ENCODE measurements around the gene BLTP3A. TPM values are rescaled to one million over a fixed set of nuclear protein-coding genes. Genes with fewer than 3 reads are reported as not detected.
"Not testable (repeated sequence)": the region's sequence is repeated elsewhere in the genome, so short reads cannot be mapped to it uniquely, and the experiment has no call there.

BLTP3A gene
- total RNA-seq, 1 donor from 2014 or later: 6.1 TPM

DNA sequence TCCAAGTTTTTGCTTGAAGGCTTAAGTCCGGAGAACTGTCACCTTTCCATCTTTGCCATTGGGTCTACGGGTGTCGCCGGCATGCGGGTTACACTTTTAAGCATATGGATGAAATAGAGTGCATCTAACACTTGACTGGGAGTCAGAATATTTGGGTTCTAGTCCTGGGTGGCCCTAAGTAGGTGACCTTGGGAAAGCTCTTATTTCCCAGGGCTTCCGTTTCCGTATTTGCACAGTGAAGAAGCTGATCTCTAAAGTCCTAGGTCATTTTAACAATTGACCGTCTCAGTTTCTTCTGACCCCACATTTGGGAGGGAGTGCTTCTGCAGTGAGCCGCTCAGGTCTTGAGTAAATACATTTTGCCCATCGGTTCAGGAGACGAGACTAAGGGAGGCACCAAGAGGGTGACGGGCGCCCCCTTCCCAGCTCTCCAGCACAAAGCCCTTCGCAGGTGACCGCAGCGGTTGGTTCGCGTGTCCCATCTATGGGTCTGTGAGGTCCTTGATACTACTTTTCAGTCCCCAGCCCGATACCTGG, 651 bp upstream of the BLTP3A start:
- DNase-seq: peak; percentile 53

DNA sequence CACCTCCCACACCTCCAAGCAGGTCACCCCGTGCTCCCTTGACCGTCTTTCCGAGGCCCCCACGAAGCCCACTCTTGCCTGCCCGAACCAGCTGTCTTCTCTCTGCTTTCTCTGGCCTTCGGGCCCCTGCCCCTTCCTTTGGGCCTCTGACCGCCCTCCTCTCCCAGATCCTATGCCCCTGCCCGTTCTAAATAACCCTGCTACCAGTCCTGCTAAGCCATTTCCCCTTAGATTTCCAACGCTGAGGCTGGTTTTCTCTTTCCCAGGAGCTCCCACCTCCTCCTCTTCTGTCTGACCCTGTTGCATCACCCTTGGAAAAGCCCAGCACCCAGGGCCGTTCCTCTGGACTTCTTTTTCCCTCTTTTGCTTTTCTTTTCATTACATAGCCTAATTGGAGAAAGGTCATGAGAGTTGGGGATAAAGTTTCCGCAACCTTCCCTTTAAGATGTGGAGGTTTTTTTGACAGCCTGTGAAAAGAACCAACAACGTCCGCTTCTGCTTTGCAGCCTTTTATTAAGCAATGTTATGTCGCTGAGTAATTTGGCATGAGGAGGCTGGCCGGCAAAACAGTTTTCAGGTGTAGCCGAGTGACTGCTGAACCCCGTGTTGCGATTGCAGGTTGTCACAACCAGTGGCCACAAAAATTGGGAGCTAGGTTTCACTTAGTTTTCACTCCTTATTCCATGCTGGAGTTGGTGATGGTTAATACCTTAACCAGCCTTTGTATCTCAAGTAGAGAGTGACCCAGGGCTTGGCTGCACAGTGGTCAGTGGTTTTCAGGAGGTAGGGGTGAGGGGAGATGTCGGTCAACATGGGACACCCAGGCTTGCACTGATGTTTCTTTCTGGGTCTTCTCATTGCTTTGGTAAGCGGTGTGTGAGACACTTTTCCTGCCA, 970 bp downstream of the BLTP3A start:
- DNase-seq: peak; percentile 8

DNA sequence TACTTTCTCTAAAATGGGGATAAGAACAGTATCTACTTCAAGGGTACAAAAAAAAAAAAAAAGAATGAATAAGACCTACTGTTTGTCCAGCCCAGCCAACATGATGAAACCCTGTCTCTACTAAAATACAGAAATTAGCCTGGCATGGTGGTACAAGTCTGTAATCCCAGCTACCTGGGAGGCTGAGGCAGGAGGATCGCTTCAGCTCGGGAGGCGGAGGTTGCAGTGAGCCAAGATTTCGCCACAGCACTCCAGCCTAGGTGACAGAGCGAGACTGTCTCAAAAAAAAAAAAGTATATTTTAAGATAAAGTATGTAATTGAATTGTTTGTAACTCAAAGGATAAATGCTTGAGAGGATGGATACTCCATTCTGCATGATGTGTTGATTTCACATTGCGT, 2.0 kb downstream of the BLTP3A start:
- DNase-seq: no peak

DNA sequence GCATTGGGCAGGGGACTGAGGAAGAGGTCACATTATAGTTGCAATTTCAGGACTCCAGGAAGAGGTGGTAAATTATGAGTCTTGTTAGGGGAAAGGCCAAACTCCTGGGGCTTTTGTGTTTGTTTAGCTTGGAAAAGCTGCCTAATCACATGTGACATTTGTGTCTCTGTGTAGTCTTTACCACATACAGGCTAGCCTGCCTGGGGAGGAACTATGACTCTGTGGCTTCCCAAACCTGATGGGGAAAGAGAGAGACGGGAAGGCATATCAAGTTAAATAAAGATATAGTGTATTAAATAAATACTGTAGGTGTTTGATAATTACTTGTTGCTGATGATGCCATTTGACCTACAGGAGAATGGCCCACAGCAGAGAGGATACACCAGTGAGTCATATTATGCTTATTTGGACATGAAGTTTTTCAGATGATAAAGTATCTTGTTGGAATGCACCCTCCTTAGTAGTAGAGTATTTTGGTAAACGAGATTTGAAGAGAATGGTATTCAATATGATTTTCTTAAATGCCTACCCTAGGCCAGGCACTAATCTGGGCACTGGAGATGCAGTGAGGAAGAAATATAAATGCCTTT, 4.0 kb downstream of the BLTP3A start:
- DNase-seq: no peak

DNA sequence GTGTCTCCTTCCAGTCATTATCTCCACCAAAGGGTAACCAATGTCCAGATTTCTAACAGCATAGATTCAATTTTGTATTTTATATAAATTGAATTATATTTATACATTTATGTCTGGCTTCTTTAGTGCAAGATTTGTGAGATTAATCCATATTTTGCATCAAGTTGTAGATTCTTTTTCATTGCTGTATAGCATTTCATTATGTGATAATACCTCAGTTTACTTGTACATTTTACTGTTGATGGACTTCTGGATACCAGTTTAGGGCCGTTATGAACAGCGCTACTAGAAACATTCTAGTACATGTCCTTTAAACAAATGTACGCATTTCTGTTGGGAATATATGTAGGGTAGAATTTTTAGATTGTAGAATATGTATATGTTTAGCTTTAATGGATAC, 6.2 kb downstream of the BLTP3A start:
- no peak for DNase-seq

DNA sequence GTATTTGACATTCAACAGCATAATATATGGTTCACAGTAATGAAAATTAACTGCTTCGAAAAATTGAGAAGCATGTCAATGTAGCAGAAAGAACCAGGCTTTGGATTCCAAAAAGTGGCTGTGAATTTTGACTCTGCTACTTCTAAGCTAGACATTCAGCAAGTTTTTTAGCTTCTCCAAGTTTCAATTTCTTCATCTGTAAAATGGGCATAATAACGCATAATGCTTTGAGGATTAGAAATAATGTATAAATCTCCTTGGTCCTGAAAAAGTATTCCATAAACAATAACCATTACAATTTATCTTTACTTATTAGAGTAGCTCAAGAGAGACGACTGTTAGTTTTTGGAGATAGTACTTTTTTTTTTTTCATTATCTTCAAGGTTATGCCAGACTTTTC, 7.7 kb downstream of the BLTP3A start:
- no peak for DNase-seq

DNA sequence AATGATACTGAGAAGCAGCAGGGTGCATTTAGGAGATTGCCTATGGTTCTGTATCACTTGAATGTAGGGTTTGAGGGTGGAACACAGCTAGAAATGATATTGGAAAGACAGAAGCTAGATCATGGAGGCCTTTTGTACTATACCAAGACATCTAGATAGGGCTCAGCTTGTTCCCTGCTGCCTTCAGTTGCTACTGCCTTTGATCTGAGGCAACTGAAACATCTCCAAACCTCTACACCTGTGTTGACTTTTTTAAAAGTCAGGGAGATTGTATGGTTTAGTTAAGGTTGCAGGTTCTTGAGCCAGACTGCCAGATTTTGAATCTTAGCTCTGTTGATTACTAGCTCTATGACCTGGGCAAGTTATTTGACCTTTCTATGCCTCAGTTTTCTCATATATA, 12.7 kb downstream of the BLTP3A start:
- no peak for DNase-seq

DNA sequence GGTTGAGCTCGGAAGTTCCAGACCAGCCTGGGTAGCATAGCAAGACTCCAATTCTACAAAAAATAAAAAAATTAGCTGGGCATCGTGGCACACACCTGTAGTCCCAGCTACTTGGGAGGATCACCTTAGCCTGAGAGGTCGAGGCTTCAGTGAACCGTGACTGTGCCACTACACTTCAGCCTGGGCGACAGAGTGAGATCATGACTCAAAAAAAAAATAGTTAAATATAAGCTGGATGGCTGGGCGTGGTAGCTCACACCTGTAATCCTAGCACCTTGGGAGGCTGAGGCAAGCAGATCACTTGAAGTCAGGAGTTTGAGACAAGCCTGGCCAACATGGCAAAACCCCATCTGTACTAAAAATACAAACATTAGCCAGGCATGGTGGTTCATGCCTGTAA, 13.2 kb downstream of the BLTP3A start:
- DNase-seq: not testable (repeated sequence)

DNA sequence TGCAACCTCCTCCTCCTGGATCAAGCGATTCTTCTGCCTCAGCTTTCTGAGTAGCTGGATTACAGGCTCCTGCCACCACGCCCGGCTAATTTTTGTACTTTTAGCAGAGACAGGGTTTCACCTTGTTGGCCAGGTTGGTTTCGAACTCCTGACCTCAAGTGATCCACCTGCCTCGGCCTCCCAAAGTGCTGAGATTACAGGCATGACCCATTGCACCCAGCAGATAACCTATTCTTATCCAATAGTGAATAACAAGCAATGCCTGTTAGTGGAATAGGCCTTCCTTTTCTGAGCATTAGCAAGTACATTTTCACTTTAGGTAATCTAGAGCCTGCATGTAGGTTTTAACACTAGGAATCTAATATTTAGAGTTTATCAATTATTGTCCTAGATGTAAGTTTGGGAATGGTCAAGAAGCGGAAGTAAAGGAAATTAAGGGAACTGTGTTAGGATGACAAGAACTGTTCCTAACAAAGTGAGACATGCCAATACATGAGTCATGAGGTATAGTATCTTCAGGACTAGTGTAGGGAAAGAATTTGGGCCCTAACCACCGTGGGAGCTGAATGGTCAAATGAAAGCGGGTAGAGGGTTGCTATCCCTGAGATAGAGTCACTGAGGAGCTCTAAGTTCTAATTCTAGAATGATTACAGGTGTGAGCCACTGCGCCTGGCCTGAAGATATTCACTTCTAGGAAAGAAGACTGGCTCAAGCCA, 15.0 kb downstream of the BLTP3A start:
- DNase-seq: no peak

DNA sequence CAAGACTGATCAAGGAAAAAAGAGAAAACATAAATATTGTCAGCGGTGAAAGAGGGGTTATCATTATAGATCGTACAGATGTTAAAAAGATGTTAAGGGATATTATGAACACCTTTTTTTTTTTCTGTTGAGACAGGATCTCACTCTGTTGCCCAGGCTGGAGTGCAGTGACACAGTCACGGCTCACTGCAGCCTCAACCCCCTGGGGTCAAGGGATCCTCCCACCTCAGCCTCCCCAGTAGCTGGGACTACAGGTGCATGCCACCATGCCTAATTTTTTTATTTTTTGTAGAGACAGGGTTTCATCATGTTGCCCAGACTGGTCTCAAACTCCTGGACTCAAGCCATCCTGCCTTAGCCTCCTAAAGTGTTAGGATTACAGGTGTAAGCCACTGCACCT, 16.6 kb downstream of the BLTP3A start:
- not testable (repeated sequence) for DNase-seq

DNA sequence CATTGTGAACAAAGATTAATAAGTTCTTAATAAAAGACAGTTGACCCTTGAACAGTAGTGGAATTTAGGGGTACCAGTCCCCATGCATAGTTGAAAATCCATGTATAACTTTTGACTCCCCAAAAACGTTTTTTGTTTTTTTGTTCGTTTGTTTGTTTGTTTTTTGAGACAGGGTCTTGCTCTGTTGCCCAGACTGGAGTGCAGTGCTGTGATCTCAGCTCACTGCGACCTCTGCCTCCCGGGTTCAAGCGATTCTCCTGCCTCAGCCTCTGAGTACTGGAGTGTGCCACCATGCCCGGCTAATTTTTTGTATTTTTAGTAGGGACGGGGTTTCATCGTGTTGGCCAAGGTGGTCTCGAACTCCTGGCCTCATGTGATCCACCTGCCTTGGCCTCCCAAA, 17.5 kb downstream of the BLTP3A start:
- not testable (repeated sequence) for DNase-seq

DNA sequence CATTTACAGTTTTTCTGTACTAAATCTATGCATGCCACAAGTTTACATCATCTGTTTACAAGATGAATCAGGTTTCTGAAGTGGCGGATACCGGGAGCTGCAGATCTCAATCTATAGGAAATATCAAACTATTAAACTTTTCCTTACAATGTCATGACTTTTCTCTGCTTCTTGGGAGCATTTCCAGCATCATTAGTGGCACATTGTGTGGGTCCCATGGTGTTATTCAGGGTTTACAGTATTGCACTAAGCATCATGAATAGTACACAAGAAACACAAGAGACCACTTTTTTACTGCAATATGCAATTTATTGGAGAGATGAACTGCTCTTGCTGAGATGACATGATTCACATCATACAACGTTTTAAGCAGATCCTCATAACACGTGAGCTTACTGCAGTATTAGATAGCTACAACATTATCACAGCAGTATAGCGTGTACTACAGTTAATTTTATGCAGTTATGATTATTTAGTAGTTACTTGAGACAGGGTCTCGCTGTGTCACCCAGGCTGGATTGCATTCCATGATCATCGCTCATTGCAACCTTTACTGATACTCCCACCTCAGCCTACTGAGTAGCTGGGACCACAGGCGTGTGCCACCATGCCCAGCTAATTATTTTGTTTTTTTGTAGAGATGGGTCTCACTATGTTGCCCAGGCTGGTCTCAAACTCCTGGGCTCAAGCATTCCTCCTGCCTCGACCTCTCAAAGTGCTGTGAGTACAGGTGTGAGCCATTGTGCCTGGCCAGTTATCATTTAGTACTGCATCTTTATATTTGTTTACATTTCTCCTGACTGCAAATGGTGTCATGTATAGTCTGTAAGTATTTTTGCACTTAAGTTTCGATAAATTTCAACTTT, 18.4 kb downstream of the BLTP3A start:
- DNase-seq: no peak

DNA sequence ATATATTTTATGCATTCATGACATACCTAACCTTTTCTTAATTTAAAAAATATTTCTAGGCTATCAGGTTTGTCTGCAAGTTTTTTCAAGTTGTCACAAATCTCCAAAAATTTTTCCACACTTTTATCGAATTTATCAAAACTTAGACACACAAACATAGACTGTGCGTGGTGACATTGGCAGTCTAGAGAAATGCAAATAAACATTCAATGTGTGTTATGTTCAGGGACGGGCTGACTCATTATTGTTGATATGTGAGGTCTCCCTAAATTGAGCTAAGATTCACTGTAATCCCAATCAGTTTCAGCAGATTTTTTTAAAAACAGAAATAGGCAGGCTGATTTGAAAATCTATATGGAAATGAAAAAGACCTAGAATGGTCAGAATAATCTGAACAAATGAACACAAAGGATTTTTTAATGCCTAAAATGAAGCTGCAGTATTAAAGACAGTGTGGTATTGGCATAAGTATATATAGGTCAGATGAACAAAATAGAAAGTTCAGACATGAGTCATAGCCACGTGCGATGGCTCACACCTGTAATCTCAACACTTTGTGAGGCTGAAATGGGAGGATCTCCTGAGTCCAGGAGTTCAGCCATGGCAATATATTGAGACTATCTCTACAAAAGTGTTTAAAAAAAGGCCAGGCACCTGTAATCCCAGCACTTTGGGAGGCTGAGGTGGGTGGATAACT, 19.2 kb downstream of the BLTP3A start:
- DNase-seq: no peak

DNA sequence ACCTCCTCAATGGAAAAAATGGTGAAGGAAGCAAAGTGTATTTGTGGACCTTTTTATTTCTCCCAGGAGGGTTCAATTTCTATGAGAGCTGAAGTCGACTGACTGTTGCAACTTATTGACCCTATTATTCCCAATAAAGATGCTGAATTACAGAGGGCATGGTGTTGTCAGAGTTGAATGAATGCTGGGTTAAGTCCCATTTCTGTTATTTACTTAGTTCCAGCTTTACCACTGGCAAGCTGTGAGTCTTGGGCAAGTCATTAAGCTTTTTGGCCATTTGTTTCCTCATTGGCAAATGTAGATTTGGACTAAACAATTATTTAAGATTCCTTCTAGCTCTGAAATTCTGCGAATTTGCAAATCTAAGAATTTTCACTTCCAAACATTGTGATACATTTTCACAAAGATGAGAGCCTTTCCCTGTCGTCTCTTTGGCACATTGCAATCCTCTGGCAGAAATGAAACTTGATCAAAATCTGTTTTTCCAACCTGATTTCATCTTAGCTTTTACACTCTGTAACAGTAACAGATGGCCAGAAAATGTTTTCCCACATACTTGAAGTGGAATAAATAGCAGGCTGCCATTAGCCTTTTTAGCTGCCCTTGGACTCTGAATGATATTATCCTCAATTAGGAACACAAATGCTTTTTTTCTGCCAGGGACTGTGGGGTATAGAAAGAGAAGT, 21.3 kb downstream of the BLTP3A start:
- no peak for DNase-seq

DNA sequence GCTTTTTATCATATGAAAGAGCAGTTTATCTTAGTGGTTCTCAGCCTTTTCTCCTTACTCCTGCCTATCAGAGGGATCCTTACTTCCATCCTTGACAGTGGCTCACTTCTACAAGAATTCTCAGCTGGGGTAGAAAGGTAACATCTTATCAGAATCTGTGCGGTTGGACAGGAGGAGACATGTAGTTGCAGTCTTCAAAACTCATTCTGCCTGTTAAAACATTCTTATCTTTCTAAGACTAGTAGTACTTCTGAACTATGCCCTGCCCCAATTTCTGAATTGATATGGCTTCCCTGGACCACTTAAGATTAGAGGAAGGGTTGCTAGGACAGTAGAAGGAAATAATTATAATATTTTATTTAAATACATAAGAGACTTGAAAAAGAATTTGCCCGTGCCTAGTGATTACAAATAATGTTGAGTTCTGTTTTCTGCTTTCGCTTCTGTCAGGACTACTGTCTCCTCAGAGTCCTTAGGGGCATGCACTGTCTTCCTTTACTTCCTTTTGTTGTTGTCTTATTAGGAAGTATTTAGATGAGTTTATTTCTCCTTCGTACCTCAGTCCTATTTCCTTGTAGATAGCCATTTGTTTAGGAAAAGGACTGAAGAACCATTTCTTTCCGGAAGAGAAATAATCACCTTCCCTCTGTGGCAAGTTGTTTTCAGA, 24.9 kb downstream of the BLTP3A start:
- no peak for DNase-seq

DNA sequence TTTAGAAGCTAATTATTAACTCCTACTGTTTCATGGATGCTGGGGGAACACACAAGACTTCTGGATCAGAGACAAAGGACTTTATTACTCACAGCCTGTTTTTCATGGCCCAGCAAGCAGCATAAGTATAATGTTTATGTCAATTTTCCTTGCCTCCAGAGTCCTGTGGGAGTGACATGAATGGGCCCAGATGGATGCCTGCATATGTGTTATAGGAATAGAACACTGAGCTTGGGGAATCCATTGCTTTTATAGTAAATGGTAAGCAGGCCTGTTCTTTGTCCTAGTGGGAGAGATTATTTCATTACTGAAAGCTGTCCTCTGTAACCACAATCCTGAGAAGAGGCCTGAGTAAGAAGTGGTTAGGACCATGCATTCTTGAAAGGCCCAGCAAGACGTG, 25.6 kb downstream of the BLTP3A start:
- no peak for DNase-seq

DNA sequence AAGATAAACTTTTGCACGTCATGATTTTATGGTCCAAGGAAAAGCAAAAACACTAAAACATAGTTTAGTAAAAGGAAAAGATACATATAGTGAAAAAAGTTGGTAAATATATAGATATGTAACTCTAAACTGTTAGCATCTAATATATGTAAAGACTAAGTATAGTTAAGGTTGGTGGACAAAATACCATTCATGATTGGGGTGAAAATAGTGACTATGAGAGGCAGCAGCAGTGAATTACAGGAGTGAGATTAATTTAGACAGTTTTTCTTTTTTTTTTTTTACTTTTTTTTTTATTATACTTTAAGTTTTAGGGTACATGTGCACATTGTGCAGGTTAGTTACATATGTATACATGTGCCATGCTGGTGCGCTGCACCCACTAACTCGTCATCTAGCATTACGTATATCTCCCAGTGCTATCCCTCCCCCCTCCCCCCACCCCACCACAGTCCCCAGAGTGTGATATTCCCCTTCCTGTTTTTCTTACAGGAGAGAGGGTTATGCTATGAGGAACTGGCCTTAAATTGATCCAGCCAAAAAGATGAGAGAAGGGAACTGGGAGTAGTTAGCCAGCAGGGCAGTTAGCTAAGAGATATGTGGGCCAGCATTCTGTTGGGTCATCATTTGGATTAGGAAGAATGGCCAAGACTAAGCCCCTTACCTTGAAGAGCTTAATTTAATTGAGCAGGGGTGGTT, 27.1 kb downstream of the BLTP3A start:
- not testable (repeated sequence) for DNase-seq

DNA sequence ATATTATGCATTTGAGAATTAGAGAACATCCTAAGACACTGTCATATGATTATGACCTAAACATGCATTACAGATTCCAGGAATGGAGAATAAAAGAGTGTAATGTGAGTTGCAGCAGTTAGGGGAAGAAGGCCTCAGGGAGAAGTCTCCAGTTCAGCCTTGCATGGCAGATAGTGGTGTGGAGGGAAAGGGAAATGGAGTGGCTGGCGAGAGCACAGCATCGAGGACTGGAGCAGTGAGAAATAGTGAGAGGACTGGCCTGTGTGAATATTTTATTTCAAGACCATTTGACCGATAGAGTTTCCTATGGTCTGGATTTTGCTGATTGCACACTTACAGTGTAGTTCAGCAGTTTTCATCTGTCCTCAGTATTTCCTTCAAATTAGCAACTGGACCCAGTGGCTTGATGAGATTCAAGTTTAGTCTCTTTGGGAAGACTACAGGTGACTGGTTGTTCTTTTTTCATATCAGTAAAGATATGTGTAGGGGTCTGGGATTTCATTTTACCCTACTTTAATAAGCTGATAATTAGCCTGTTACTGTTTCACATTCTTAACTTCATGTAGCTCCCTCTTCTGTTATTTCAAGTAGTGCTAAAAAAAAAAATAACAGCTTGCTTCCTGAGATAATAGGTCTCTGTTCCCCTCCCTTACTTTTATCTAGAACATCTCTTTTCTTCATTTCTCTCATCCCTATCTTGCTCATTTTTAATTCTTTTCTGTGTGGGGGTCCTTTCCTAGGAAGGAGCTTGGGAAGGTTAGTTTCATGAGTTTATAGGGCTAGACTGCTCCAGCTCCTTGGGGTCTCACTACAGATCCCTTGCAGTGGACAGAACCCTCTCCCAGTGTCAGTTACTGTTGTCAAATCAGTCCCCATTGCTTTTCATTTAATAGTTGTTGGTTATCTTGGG, 27.9 kb downstream of the BLTP3A start:
- DNase-seq: no peak

Data from occipital lobe (tissue), 2 donors.